Spinal cord (tissue), 10 donors: Measurements from ENCODE around the gene ATP1A3. TPM values are rescaled to one million over a fixed set of nuclear protein-coding genes. Genes with fewer than 3 reads are reported as not detected.

Experiments used
- DNase-seq, 6 donors: peaks; one replicate each; pipeline versions ENCODE4 v3.0.0 to v3.0.0-alpha.2; 2013 to 2015; ENCODE audit warnings: low spot score in 6 of 6, low read depth in 4 of 6
- H3K27ac ChIP-seq: one replicate; pipeline ENCODE4 v1.5.1; 2013; ENCODE audit warnings: low read depth, low read length, control low read depth
- H3K27me3 ChIP-seq: one replicate; pipeline ENCODE4 v1.6.1; 2013; ENCODE audit warnings: low read length; ENCODE audit not compliant: control insufficient read depth, insufficient read depth
- H3K36me3 ChIP-seq: one replicate; pipeline ENCODE4 v1.6.1; 2013; ENCODE audit warnings: low read length; ENCODE audit not compliant: control insufficient read depth, insufficient read depth
- H3K4me1 ChIP-seq: one replicate; pipeline ENCODE4 v1.6.1; 2013; ENCODE audit warnings: low read length; ENCODE audit not compliant: control insufficient read depth, insufficient read depth
- H3K4me3 ChIP-seq: one replicate; pipeline ENCODE4 v1.5.1; 2013; ENCODE audit warnings: low read depth, low read length, control low read depth
- H3K9me3 ChIP-seq: one replicate; pipeline ENCODE4 v1.6.1; 2013; ENCODE audit warnings: low read length; ENCODE audit not compliant: control insufficient read depth, insufficient read depth
- WGBS: methylation state at CpG from one replicate; pipeline ENCODE4 v1.1.5; 2013; ENCODE audit warnings: missing lambda C conversion rate; ENCODE audit not compliant: insufficient coverage; 5-methylcytosine and 5-hydroxymethylcytosine counted together
- polyA plus RNA-seq, 2 donors: library from polyadenylated mRNA; unstranded; fragments of 120-200 nt; gene quantifications; one replicate each; pipeline ENCODE4 v1.2.1, GENCODE V29; 2013; ENCODE audit not compliant: insufficient read length in 2 of 2
- total RNA-seq, 2 donors: library from RNA; depleted of rRNA in 1 of 2; stranded (reverse); fragments of 120-200 nt in 1 of 2; fragments of >200 nt in 1 of 2; gene quantifications; one replicate each; pipeline versions ENCODE4 v1.2.3 to v1.2.4, GENCODE V29; 2013 to 2014
- donor health status: healthy.

The ATP1A3 gene
- total and polyA plus RNA-seq, 4 donors, result 85.0 to 704 (median 538) TPM

- WGBS, result 4% methylated on average over 24 of the region's 26 CpGs
- Histone ChIP-seq H3K27me3 (peaks cover 83% of the 10 kb centered on the region), H3K9me3 (no peaks in the 10 kb centered on the region), H3K36me3 (no peaks in the 10 kb centered on the region), H3K27ac (no peak overlapping the region), H3K4me3 (no peak overlapping the region), H3K4me1 (peaks cover 6% of the 10 kb centered on the region)
- no peak for DNase-seq
Observed at GRCh38 chr19:41920882-41921576, 73.0 kb downstream of the ATP1A3 start.

- no peaks in the 10 kb centered on the region for H3K36me3 ChIP-seq
- H3K4me3 ChIP-seq, result no peak overlapping the region
- peaks cover 8% of the 10 kb centered on the region for H3K4me1 ChIP-seq
- H3K27me3 ChIP-seq, result peaks cover 83% of the 10 kb centered on the region
- no peaks in the 10 kb centered on the region for H3K9me3 ChIP-seq
- no peak overlapping the region for H3K27ac ChIP-seq
- WGBS, result 88% methylated on average over 33 of the region's 33 CpGs
- no peak for DNase-seq
Observed at GRCh38 chr19:41919948-41920712, 73.9 kb downstream of the ATP1A3 start.

- Histone ChIP-seq H3K9me3 (no peaks in the 10 kb centered on the region), H3K27me3 (peaks cover 82% of the 10 kb centered on the region), H3K4me1 (peaks cover 9% of the 10 kb centered on the region), H3K36me3 (no peaks in the 10 kb centered on the region), H3K4me3 (no peak overlapping the region), H3K27ac (no peak overlapping the region)
- 93% methylated on average over 5 of the region's 5 CpGs for WGBS
- no peak for DNase-seq
Observed at GRCh38 chr19:41918653-41919244, 75.3 kb downstream of the ATP1A3 start.

GRCh38 chr19:41918095-41918494 is 75.9 kb downstream of the ATP1A3 start:
- 84% methylated on average over 5 of the region's 6 CpGs for WGBS

GRCh38 chr19:41917676-41918075 is 76.4 kb downstream of the ATP1A3 start:
- H3K4me3 ChIP-seq, result no peak overlapping the region
- WGBS, result 51% methylated on average over 8 of the region's 12 CpGs
- H3K4me1 ChIP-seq, result peaks cover 17% of the 10 kb centered on the region
- no peak for DNase-seq
- H3K9me3 ChIP-seq, result no peaks in the 10 kb centered on the region
- no peaks in the 10 kb centered on the region for H3K36me3 ChIP-seq
- H3K27ac ChIP-seq, result no peak overlapping the region
- peaks cover 84% of the 10 kb centered on the region for H3K27me3 ChIP-seq

More at GRCh38 chr19:41918095-41918494, 75.9 kb downstream of the ATP1A3 start:
- Histone ChIP-seq H3K36me3 (no peaks in the 10 kb centered on the region), H3K9me3 (no peaks in the 10 kb centered on the region), H3K27ac (no peak overlapping the region), H3K27me3 (peaks cover 85% of the 10 kb centered on the region), H3K4me3 (no peak overlapping the region), H3K4me1 (peaks cover 13% of the 10 kb centered on the region)
- no peak for DNase-seq

Other genes starting within 250 kb of the ATP1A3 start
- gene CEACAM6, start 238.7 kb downstream of the ATP1A3 start, total RNA-seq, result 1 to 10 TPM in 1 of 2 donors, under 1 TPM in 1; 0.33 to 5.7 TPM
- gene CEACAM6, start 238.7 kb downstream of the ATP1A3 start, polyA plus RNA-seq, result under 1 TPM; 0.10 to 0.23 TPM
- 1 to 10 TPM in 1 of 2 donors, not detected in 1; 1.9 TPM for gene CEACAM3, start 197.6 kb downstream of the ATP1A3 start, total RNA-seq
- gene CEACAM3, start 197.6 kb downstream of the ATP1A3 start, polyA plus RNA-seq, result not detected
- not detected for gene LYPD4, start 149.5 kb downstream of the ATP1A3 start, total RNA-seq
- not detected for gene LYPD4, start 149.5 kb downstream of the ATP1A3 start, polyA plus RNA-seq
- gene DMRTC2, start 149.2 kb downstream of the ATP1A3 start, total RNA-seq, result not detected
- gene DMRTC2, start 149.2 kb downstream of the ATP1A3 start, polyA plus RNA-seq, result not detected
- gene RPS19, start 134.0 kb downstream of the ATP1A3 start, total RNA-seq, result 1,000 to 10,000 TPM in 1 of 2 donors, 100 to 1,000 TPM in 1; 241 to 2,284 TPM
- 1,000 to 10,000 TPM; 1,361 to 1,379 TPM for gene RPS19, start 134.0 kb downstream of the ATP1A3 start, polyA plus RNA-seq
- gene CD79A, start 117.0 kb downstream of the ATP1A3 start, total RNA-seq, result under 1 TPM; 0.22 to 0.59 TPM
- under 1 TPM in 1 of 2 donors, not detected in 1; 0.44 TPM for gene CD79A, start 117.0 kb downstream of the ATP1A3 start, polyA plus RNA-seq
- 10 to 100 TPM; 17.3 to 27.0 TPM for gene ARHGEF1, start 111.0 kb downstream of the ATP1A3 start, total RNA-seq
- 100 to 1,000 TPM in 1 of 2 donors, 10 to 100 TPM in 1; 75.5 to 113 TPM for gene ARHGEF1, start 111.0 kb downstream of the ATP1A3 start, polyA plus RNA-seq
- gene ERFL, start 65.8 kb downstream of the ATP1A3 start, total RNA-seq, result under 1 TPM in 1 of 2 donors, not detected in 1; 0.11 TPM
- 1 to 10 TPM in 1 of 2 donors, under 1 TPM in 1; 0.78 to 1.3 TPM for gene ERFL, start 65.8 kb downstream of the ATP1A3 start, polyA plus RNA-seq
- 100 to 1,000 TPM in 1 of 2 donors, 10 to 100 TPM in 1; 98.0 to 174 TPM for gene RABAC1, start 34.9 kb downstream of the ATP1A3 start, total RNA-seq
- 100 to 1,000 TPM; 189 to 202 TPM for gene RABAC1, start 34.9 kb downstream of the ATP1A3 start, polyA plus RNA-seq
- 10 to 100 TPM; 13.1 to 21.6 TPM for gene GRIK5, start 76.0 kb upstream of the ATP1A3 start, total RNA-seq
- 10 to 100 TPM; 74.8 to 83.2 TPM for gene GRIK5, start 76.0 kb upstream of the ATP1A3 start, polyA plus RNA-seq
- gene ZNF574, start 81.9 kb upstream of the ATP1A3 start, total RNA-seq, result 10 to 100 TPM in 1 of 2 donors, 1 to 10 TPM in 1; 7.6 to 10.7 TPM
- 10 to 100 TPM; 17.2 to 19.4 TPM for gene ZNF574, start 81.9 kb upstream of the ATP1A3 start, polyA plus RNA-seq
- 1 to 10 TPM; 1.2 to 2.9 TPM for gene POU2F2, start 138.2 kb upstream of the ATP1A3 start, total RNA-seq
- gene POU2F2, start 138.2 kb upstream of the ATP1A3 start, polyA plus RNA-seq, result 10 to 100 TPM; 17.9 to 20.6 TPM
- gene DEDD2, start 223.4 kb upstream of the ATP1A3 start, total RNA-seq, result 10 to 100 TPM; 21.5 to 24.0 TPM
- 10 to 100 TPM; 27.8 to 30.2 TPM for gene DEDD2, start 223.4 kb upstream of the ATP1A3 start, polyA plus RNA-seq
- 1 to 10 TPM; 4.6 to 6.6 TPM for gene ZNF526, start 226.1 kb upstream of the ATP1A3 start, total RNA-seq
- 1 to 10 TPM; 5.4 to 7.1 TPM for gene ZNF526, start 226.1 kb upstream of the ATP1A3 start, polyA plus RNA-seq
- 10 to 100 TPM; 23.7 to 35.0 TPM for gene GSK3A, start 248.4 kb upstream of the ATP1A3 start, total RNA-seq
- 100 to 1,000 TPM; 138 to 147 TPM for gene GSK3A, start 248.4 kb upstream of the ATP1A3 start, polyA plus RNA-seq